Fibroblast of peridontal ligament (primary cell): ENCODE results near the gene IGSF3.

Experiments
- DNase-seq: peaks from one replicate; pipeline ENCODE4 v3.0.0-alpha.2; 2010; ENCODE audit errors: extremely low read depth

The IGSF3 gene

DNA sequence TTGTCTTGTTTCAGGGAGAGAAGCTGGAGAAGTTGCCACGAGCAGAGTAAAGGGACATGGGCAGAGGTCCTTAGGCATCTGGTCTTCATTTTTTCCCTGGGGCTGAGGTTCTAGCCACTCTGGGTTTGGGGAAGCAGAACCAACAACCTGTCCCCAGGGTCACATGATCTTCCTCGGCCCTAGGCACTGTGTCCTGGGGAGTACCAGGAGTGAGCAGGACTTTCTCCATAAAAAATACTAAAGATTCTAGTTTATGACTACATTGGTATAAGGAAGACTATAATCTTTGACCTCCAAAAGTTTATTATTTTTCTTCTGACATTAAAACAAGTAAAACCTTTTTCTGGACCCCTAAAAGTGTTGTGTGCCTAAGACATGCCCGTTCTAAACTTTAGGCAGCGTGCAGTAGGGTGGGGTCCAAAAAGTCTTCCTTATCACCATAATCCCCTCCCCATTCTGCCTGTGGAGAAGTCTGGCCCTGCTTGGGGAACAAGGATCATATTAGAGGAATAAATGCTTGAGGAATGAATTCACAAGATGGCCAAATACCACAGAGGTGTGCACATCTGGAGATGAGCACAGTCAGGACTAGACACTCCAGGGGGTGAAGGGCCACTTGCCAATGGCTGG lies 19.3 kb upstream of the IGSF3 start:
- no peak for DNase-seq

DNA sequence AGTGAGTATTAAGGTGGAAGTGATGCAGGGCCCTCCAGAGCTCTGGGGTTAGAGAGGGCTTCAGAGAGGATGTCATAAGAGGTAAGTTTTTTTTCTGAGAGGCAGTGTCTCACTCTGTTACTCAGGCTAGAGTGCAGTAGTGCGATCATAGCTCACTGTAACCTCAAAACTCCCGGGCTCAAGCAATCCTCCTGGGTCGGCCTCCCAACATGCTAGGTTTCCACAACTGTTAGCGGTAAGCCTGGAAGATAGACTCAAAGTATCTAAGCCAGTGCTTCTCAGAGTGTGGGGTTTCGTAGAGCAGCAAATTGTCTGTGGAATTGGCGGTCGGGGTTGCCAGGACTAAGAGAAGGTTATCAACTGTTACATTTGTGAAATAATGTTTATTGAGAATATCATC lies 18.6 kb upstream of the IGSF3 start:
- DNase-seq, result no peak

DNA sequence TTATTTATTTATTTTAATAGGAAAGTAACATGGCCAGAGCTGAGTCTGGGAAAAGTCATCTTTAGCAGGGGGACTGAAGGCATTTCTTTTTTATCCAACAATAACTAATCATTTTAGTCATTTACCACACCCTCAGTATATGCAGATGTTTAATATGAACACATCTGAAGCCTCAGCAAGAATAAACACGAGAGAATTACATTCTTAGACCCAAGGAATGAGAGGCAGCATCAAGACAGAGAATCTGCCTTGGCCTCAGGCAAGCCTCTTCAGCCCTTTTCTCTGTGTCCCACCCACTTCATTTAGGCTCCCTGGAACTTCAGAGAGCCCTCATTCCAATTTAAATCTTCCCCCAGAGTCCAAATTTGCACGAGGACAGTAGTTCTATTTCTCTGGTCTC lies 17.0 kb upstream of the IGSF3 start:
- DNase-seq, result no peak

DNA sequence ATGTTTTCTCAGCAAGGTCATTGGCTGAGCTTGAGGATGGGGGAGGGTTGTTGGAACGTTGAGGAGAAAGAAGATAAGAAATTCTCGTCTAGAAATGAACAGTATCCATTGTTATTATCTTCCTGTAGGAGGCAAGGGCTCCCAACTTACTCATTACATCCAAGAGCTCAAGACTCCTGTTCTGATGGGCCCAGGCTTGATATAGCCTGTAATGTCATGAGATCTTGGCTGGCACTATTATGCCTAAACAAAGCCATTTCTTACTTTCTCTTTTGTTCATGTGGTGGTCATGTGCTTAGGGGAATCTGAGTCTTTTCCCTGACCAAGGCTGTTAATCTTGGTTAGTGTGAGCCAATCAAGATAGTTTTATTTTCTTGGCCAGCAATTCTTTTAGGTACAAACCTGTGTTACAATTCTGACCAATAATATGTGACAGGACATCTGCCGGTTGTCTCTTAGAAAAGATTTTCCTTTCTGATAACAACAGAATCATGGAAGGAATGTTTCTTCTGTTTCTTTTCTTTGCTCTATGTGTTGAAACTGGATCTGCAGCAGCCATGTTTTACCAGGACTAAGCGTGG lies 15.2 kb upstream of the IGSF3 start:
- DNase-seq, result no peak

DNA sequence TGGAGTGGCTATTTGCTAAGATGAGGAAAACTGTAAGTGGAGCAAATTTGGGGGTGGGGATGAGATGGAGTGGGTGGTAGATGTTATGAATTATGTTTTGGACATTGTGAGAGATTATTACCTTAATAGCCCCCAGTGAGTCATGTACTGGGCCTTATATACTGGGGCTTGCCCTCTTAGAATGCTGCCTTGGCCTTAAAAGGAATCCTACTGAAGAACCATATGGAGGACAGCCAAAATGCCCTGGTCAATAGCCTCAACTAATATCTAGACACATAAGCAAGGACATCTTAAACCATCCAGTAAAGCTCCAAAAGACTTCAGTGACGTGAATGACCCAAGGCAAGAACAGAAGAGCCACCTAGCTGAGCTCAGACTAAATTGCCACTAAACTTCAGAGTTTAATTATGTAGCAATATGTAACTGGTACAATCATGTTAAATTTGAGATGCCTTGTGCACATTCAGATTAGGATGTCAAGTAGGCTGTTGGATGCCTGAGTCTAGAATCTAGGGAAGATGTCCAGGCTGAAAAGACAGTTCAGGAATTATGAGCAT lies 13.9 kb upstream of the IGSF3 start:
- DNase-seq, result no peak

DNA sequence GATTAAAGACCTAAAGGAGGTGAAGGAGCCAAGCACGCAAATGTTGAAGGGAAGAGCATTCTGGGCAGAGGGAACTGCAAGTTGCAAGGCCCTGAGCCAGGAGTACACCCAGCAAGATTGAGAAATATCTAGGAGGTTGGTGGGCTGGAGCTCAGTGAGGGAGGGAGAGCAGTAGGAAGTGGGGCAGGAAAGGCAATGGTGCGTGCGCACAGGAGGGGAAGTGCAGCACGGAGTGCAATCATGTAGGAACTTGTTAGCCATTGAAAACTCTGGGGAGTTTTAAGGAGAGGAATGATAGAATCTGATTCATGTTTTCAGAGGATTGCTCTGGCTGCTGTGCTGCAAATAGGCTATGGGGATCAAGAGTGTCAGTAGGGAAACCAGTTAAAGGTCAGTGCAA lies 13.2 kb upstream of the IGSF3 start:
- no peak for DNase-seq

DNA sequence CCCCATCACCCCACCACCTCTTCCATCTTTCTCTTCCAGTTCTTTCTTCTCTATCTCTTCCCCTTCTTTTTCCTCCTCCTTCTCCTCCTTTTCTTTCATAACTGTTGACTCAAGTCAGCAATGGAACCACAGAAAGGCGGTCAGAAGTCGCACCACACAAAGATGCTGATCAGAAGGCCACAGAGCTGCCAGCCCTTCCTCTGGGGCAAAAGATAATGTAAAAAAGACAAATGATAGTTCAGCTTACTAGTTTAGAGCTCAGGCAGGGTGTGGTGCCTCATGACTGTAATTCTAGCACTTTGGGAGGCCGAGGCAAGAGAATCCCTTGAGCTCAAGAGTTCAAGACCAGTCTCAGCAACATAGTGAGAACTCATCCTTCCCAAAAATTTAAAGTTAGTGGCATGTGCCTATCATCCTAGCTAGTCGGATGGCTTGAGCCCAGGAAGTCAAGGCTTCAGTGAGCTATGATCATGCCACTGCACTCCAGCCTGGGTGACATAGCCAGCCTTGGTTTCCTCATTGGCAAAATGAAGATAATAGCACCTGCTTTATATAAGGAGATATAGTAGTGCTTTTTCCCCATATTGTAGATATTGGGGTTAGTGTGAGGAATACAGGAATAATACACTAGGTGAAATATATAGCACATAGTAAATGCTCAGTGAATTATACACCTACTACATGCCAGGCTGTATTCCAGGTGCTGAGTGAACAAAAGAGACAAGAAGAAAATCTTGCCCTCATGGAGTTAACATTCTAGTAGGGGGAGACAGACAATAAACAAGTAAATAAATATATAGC lies 12.5 kb upstream of the IGSF3 start:
- DNase-seq, result no peak

DNA sequence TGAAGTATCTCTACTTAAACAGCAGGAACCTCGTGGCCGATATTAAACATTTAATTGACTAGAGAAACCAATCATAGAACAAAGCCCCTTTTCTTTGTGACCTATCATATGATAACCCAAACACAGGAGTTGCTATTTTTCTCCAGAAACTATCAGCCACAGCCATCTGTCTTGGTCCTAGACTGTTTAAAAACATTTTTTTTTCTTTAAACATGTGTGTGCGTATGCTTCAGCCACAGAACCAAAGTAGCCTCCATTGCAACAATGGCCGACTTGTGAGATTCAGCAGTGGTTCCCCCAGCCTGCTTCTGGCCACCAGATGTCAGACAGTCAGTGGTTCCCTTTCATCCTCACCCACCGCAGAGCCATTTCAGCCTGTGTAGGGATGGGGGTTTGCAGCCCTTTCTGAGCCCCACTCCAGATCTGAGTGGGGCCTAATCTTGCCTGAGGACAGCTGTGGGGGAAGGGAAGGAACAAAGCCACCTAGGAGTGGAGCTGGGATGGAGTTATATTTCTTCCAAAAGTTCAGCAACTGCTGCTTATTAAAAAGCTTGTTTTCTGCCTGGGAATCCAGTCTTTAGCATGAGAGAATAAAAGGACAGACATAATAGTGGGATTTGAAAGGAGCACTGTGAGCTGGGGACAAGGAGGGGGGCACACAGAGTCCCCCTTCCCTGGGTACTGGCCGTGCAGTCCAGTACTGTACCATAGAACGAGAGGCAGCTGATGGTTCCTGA lies 11.7 kb upstream of the IGSF3 start:
- DNase-seq, result no peak

DNA sequence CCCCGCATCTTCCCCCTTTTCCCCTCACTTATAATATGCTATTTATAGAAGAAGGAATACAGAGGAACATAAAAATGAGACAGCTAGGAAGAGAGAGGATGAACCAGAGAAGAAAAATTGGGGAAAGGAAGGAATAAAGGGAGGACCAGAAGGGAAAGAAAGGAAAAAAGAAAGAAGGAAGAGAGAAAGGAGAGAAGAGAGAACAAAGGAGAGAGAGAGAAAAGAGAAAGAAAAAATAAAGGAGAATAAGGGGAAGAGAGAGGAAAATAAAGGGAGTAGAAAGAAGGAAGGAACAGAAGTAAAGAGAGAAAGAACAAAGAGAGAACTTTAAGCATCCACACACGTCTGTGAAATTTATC lies 11.2 kb upstream of the IGSF3 start:
- DNase-seq, result no peak

DNA sequence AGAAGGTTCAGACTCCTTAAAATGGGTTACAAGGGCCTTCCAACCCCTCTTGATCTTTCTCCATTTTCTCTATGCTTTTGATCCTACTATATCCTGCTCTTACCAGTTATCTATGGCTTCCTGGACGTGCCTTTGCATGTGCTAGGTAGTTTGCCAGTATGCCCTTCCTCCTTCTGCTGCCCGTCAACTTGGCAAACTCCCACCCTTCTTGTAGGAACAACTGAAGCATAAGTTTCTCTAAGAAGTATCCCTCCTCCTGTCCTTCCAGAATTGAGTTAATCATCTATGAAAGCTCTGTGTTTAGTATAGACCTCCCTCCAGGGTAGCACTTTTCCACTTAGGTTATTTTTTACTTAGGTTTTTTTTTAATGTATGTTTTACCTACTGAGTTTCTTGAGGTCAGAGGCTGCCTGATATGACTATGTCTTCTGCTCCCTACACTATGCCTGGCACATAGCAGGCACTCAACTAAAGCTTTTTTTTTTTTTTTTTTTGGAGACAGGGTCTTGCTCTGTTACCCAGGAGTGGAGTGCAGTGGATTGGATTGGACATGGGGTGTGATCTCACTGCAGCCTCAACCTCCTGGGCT lies 10.0 kb upstream of the IGSF3 start:
- no peak for DNase-seq

DNA sequence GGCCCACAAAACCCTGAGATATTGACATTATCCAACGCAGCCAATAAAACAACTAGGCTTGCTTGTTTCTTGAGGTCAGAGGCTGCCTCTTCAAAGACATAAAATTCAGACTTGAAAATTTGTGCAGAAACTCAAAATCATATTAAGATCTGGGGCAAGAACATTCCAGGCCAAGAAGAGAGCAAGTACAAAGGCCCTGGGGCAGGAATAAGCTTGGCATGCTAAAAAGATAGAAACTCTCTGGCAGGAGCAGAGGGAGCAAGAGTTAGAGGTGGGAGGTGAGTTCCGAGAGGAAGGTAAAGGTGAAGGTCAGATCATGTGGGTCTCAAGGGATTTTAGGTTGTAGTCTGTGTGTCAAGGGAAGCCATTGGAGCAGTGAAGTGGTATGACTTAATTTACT lies 8.8 kb upstream of the IGSF3 start:
- DNase-seq, result no peak

DNA sequence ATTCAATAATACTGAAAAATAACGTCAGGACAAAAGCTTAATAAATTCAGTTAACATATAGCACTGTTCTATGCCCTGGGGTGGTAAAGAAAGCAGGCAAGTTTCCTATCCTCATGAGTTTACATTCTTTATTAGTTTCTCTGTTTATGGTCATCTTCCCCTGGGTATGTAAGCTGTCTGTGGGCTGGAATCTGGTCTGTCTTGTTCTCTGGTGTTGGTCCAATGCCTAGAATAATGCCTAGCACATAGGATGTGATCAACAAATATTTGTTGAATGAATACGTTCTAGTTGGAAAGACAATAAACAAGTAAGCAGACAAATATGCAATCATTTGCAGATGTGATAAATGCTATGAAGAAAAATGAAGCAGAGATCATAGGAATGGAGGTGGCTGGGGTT lies 7.2 kb upstream of the IGSF3 start:
- DNase-seq, result no peak

DNA sequence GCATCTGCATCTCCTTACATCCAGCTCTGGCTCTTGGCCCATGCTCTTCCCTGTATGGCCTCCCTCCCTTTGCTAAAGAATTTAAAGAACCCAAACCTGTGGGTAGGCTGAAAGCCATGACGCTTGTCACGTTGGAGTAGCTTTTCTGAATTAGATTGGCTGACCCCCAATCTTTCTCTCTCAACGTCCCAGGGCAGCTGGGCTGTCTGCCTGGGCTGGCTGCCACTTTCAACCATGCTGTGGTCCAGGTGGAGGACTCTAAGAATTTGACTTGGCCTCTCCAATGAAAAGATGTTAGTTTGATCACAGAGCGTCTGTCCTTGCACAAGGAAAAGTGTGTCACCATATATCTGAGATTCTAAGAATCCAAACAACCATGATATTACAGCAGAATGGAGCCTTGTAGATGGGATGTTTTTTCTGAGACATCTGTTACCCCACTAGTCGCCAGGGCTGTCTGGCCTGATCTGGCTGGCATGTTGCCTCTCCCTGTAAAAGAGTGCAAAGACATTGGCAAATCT lies 6.5 kb upstream of the IGSF3 start:
- DNase-seq, result no peak

DNA sequence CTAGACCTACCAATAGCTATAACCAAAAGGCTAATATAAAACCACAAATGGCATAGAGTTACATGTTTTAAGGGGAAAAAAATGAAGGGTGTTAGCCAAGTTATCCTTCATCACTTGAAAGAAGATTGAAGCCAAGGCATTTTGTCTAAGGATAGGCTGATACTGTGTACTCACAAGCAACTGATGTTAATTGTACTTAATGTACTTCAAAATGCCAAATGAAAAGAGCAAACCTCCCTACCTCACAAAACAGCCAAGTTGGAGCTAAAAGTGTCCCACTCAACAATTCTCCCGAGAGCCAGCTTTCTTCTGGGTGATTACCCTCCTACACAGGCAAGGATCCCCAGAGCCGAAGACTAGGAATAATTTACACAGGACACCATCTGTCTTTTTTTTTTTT lies 4.4 kb upstream of the IGSF3 start:
- DNase-seq, result no peak

DNA sequence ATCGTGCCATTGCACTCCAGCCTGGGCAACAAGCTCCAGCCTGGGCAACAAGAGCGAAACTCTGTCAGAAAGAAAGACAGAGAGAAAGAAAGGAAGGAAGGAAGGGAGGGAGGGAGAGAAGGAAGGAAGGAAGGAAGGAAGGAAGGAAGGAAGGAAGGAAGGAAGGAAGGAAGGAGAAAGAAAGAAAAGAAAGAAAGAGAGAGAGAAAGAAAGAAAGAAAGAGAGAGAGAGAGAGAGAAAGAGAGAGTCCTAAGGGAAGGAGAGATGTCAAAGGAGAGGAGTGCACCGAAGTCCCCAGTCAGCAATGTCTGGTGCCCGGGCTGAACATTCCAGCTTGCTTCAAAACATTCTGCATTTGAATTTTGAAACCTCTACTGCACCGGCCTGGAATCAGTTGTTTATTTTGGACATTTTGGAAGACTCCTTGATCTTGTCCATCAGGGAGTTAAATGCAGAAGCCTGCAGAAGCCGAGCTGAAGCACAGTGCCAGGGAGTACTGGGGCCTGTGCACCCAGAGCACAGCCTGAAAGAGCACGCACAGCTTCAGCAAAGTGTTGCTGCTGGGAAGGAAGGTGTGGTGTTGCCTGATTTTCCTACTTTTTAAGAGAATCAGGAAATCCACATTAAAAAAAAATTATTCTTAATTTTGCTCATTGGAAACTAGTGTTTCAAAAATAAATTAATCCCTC lies 3.7 kb upstream of the IGSF3 start:
- DNase-seq, result no peak

DNA sequence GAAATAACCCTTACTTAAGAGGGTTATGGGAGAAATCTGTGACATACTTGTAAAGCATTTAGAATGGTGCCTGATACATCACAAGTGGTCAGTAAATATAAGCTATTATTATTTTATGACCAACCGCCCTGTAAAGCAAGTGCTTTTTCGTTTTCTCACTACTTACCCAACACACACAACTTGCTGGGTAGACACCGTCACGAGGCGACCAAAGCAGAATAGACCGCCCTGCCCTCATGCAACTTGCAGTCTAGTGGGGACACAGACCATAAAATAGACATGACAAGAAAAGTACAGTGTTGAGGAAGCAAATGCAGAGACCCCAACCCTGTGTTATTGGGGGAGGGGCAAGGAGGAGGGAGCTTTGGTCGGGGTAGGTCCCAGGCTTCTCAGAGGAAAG lies 744 bp upstream of the IGSF3 start:
- DNase-seq, result no peak

DNA sequence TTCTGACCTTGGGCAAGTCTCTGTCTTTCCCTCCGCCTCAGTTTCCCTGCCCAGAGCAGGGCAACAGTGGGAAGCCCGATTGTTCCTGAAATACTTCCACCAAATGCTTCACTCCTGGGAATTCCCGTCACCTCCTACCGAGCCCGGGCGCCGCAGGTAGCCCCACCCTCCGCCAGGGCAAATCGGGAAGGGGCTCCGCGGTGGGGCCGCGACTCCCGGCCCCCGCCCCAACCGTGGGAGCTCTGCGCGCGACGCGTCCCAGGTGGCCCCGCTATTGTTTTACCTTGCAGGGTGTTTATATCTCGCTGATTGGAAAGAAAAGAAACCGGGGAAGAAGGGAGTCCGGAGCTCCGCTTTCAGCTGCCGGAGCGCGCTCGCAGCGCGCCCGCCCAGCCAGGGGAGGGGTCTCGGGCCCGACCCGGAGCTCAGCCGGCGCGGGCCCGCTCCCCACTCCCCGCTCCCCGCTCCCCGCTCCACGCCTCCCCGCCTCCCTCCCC lies 407 bp downstream of the IGSF3 start:
- no peak for DNase-seq

DNA sequence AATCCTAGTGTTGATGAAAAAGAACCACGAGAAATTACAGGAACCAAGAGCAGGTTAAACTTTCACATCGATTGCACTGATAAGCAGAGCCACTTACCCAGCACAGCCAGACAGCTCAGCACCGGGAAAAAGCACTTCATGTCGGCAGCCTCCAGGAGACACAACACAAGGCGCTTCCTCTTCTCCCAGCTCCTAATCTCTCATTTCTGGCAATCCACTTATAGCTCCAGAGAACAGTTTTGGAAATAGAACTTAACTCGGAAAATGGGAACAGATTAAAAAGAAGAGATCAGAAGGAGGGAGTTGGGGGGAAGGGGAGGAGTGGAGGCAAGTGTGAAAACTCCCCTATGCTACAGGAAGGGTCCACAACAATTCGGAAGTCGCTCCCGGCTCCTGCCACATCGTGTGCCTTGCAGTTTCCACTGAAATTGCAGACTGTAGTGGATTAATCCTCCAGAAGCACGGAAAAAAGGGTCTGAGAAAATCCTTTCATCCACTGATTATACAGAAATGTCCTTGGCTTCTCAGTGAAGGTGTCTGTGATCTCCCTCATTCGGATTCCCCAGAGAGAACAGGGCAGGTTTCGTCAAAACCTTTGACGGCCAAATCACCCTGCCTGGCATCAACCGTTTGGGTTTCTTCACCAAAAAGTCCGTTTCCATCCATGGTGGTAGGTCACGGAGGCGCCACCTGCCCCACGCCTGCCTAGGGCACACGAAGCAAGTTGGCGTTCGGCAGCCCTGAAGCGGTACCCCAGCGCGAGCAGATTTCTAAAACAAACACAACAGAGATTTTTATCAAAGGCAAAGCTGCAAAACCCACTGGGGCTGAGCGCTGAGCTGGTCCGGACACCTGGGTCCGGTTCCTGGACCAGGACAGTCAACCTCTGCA lies 1.1 kb downstream of the IGSF3 start:
- no peak for DNase-seq

DNA sequence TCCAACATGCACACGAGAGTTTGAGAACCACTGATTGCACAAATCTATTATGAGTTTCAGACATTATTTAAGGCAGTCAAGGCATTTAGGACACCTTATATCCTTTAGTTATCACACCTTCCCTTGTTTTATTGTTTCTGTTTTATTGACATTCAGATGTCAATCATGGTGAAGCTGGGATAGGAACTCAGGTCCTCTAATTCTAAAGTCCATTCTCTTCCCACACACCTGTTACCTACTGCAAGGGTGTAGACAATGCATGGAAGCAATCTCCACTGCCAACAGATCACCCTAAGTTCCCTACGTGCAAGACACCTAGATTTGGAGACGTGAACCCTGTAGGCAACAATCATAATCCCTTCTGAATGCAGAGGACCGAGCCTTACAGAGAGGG lies 2.6 kb downstream of the IGSF3 start:
- no peak for DNase-seq

DNA sequence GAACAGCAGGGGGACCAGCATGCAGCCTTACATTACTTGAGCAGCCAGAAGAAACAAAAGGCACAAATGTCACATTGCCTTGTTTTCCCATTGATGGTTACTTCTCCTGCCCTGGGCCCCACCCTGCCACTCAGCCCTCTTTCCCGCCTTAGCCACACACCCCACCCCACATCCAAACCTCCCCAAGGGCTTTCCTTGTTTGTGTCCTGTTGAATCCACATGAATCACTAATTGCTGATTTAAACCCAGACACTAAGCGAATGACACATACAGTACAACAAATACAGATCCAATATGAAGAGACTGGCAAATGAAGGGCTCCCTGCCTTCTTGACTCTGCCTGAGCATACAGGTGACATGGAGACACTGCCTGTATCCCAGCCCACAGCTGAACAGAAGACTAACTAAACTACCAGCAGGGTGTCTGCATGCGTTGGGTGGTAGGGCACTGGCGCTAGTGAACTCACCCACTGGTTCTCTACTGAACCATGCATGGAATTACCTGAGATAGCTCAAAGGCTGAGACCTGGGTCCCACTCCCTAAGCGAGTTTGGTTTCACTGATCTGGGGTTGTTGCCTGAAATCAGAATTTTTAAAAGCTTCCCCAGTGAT lies 3.1 kb downstream of the IGSF3 start:
- no peak for DNase-seq
